Endothelial cell of umbilical vein (primary cell): Measurements from ENCODE around the gene AKAIN1.

Experiments used
- CTCF ChIP-seq, 2 donors: IDR thresholded peaks; 1 replicate in 1 of 2; 2 replicates in 1 of 2; pipeline ENCODE4 v1.5.1; 2011; ENCODE audit warnings: low read length in 2 of 2, mild to moderate bottlenecking in 2 of 2, moderate library complexity in 2 of 2, control low read depth in 1 of 2, inconsistent platforms in 1 of 2, low read depth in 1 of 2; ENCODE audit not compliant: insufficient read depth in 1 of 2; ENCODE audit errors: extremely low read depth in 1 of 2
- EZH2 ChIP-seq: IDR thresholded peaks from 2 replicates; pipeline ENCODE4 v1.6.1; 2012; ENCODE audit warnings: borderline replicate concordance, low read depth, mild to moderate bottlenecking, moderate library complexity, low read length, inconsistent platforms; ENCODE audit not compliant: severe bottlenecking
- POLR2A ChIP-seq: IDR thresholded peaks from 2 replicates; pipeline ENCODE4 v1.6.1; 2012; ENCODE audit warnings: low read depth, mild to moderate bottlenecking, control low read depth, low read length

- TF ChIP-seq CTCF (IDR thresholded peaks at IDR 0.05; ENCODE audit: extremely low read depth in 1 of 2, insufficient read depth in 1 of 2, low read depth in 1 of 2, low read length in 2 of 2) (no peak), EZH2 (no peak), POLR2A (no peak)
These were observed 21.7 kb downstream of the AKAIN1 start for GRCh38 chr18:5175378-5175777.
